GM12801 (cell line): ENCODE measurements around the gene ADGRE1.

Experiments used
- CTCF ChIP-seq: IDR thresholded peaks from one replicate; pipeline ENCODE4 v1.5.1; 2011; ENCODE audit warnings: control low read depth; ENCODE audit not compliant: insufficient read length; ENCODE audit errors: extremely low read depth

The ADGRE1 gene

GRCh38 chr19:6886277-6886897 is 992 bp upstream of the ADGRE1 start:
- TF ChIP-seq CTCF: no peak

GRCh38 chr19:6888967-6889366 is 1.6 kb downstream of the ADGRE1 start:
- TF ChIP-seq CTCF: no peak

- TF ChIP-seq CTCF: no peak
These were observed 3.1 kb downstream of the ADGRE1 start for GRCh38 chr19:6890401-6890913.

- no peak for TF ChIP-seq CTCF
These were observed 3.6 kb downstream of the ADGRE1 start for GRCh38 chr19:6890938-6891337.

GRCh38 chr19:6891761-6892385 is 4.5 kb downstream of the ADGRE1 start:
- no peak for TF ChIP-seq CTCF

- no peak for TF ChIP-seq CTCF
These were observed 6.9 kb downstream of the ADGRE1 start for GRCh38 chr19:6894313-6894712.

GRCh38 chr19:6903446-6903845 is 16.1 kb downstream of the ADGRE1 start:
- no peak for TF ChIP-seq CTCF
